ENCODE results near the gene TUSC1. TPM values are rescaled to one million over a fixed set of nuclear protein-coding genes. Genes with fewer than 3 reads are reported as not detected.

Gene TUSC1
- polyA plus RNA-seq, 1 donor from 2014 or later = 3.8 TPM

GRCh38 chr9:25704800-25705199 lies 26.6 kb upstream of the TUSC1 start:
- H3K9me2 ChIP-seq (ENCODE audit: insufficient read depth, low read length) = no peaks in the 10 kb centered on the region
- no peaks in the 10 kb centered on the region for H3K79me2 ChIP-seq (replicated peaks; ENCODE audit: insufficient read depth, low read length)
- no peak overlapping the region for H3K9ac ChIP-seq (ENCODE audit: low read length)
- no peak overlapping the region for H3K27ac ChIP-seq (ENCODE audit: low read length)
- TF ChIP-seq MXI1 (conservative IDR thresholded peaks at IDR 0.05; ENCODE audit: poor library complexity, severe bottlenecking) (no peak), EZH2 (IDR thresholded peaks at IDR 0.05; ENCODE audit: borderline replicate concordance, insufficient read depth, low read length, poor library complexity, severe bottlenecking) (no peak), TAF1 (IDR thresholded peaks at IDR 0.05; ENCODE audit: low read depth) (no peak), REST (IDR thresholded peaks at IDR 0.05; ENCODE audit: borderline replicate concordance) (no peak), POLR2AphosphoS5 (IDR thresholded peaks at IDR 0.05) (no peak), EP300 (conservative IDR thresholded peaks at IDR 0.05; ENCODE audit: poor library complexity, severe bottlenecking) (no peak), SMC3 (conservative IDR thresholded peaks at IDR 0.05; ENCODE audit: poor library complexity) (no peak), RAD21 (conservative IDR thresholded peaks at IDR 0.05) (no peak)
- TF ChIP-seq, protein P1, sequence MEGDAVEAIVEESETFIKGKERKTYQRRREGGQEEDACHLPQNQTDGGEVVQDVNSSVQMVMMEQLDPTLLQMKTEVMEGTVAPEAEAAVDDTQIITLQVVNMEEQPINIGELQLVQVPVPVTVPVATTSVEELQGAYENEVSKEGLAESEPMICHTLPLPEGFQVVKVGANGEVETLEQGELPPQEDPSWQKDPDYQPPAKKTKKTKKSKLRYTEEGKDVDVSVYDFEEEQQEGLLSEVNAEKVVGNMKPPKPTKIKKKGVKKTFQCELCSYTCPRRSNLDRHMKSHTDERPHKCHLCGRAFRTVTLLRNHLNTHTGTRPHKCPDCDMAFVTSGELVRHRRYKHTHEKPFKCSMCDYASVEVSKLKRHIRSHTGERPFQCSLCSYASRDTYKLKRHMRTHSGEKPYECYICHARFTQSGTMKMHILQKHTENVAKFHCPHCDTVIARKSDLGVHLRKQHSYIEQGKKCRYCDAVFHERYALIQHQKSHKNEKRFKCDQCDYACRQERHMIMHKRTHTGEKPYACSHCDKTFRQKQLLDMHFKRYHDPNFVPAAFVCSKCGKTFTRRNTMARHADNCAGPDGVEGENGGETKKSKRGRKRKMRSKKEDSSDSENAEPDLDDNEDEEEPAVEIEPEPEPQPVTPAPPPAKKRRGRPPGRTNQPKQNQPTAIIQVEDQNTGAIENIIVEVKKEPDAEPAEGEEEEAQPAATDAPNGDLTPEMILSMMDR (IDR thresholded peaks at IDR 0.05; ENCODE audit: poor library complexity, severe bottlenecking) = no peak
- H3K4me2 ChIP-seq (ENCODE audit: low read length) = no peak overlapping the region
- H3K4me3 ChIP-seq (ENCODE audit: low read length) = no peak overlapping the region
- H4K20me1 ChIP-seq (ENCODE audit: insufficient read depth) = no peaks in the 10 kb centered on the region
- H3F3A ChIP-seq (ENCODE audit: insufficient read depth, low read length, poor library complexity, severe bottlenecking) = no peaks in the 10 kb centered on the region
- no peaks in the 10 kb centered on the region for H3K27me3 ChIP-seq (ENCODE audit: insufficient read depth, low read depth, low read length)
- no peak overlapping the region for H2AFZ ChIP-seq (ENCODE audit: low read depth, low read length)
- H3K36me3 ChIP-seq (ENCODE audit: insufficient read depth, low read length) = no peaks in the 10 kb centered on the region
- no peaks in the 10 kb centered on the region for H3K9me3 ChIP-seq (ENCODE audit: low read length)

DNA sequence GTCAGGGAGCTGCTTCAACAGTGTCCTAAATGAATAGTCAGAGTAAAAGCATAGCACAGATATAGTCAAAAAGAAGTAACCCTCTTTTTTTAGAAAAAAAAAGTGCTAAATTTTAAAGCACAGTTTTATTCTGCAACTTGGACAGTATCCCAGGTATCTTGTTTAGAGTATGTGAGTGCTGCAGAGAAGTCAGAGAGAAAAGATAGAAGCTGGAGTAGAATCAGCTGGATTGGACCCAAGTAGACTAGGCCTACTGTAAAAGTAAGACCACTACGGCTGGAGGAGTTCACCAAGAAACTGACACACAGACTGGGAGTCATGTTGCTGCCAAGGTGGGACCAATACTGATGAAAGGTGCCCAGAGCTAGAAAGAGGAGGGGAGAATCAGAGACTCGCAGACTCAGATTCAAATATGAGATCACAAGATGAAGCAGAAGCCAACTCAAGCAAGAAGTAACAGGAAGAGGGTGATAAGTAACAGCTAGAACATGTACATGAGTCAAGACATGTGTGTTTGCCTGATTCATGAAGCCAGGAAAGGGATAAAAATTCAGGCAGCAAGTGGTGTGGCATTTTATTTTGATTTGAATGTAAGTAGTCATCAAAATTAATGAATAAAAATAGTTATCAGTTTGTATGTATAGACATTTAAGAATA lies 25.6 kb upstream of the TUSC1 start:
- H3K27me3 ChIP-seq (ENCODE audit: insufficient read depth, low read depth, low read length) = no peaks in the 10 kb centered on the region
- no peak overlapping the region for H3K4me3 ChIP-seq (ENCODE audit: low read length)
- TF ChIP-seq EP300 (conservative IDR thresholded peaks at IDR 0.05; ENCODE audit: poor library complexity, severe bottlenecking) (no peak), TAF1 (IDR thresholded peaks at IDR 0.05; ENCODE audit: low read depth) (no peak), REST (IDR thresholded peaks at IDR 0.05; ENCODE audit: borderline replicate concordance) (no peak), EZH2 (IDR thresholded peaks at IDR 0.05; ENCODE audit: borderline replicate concordance, insufficient read depth, low read length, poor library complexity, severe bottlenecking) (no peak), MXI1 (conservative IDR thresholded peaks at IDR 0.05; ENCODE audit: poor library complexity, severe bottlenecking) (no peak), POLR2AphosphoS5 (IDR thresholded peaks at IDR 0.05) (no peak), SMC3 (conservative IDR thresholded peaks at IDR 0.05; ENCODE audit: poor library complexity) (no peak)
- TF ChIP-seq, protein P1 (IDR thresholded peaks at IDR 0.05; ENCODE audit: poor library complexity, severe bottlenecking) = no peak
- H3K4me2 ChIP-seq (ENCODE audit: low read length) = no peak overlapping the region
- no peaks in the 10 kb centered on the region for H3K36me3 ChIP-seq (ENCODE audit: insufficient read depth, low read length)
- no peaks in the 10 kb centered on the region for H3K9me3 ChIP-seq (ENCODE audit: low read length)
- H3F3A ChIP-seq (ENCODE audit: insufficient read depth, low read length, poor library complexity, severe bottlenecking) = no peaks in the 10 kb centered on the region
- no peaks in the 10 kb centered on the region for H4K20me1 ChIP-seq (ENCODE audit: insufficient read depth)
- no peak overlapping the region for H3K9ac ChIP-seq (ENCODE audit: low read length)
- H3K27ac ChIP-seq (ENCODE audit: low read length) = no peak overlapping the region
- no peak overlapping the region for H2AFZ ChIP-seq (ENCODE audit: low read depth, low read length)
- no peaks in the 10 kb centered on the region for H3K79me2 ChIP-seq (replicated peaks; ENCODE audit: insufficient read depth, low read length)
- no peaks in the 10 kb centered on the region for H3K9me2 ChIP-seq (ENCODE audit: insufficient read depth, low read length)

All from neural cell (in vitro differentiated cells).